ENCODE data around the gene EPHA4.

The EPHA4 gene

DNA sequence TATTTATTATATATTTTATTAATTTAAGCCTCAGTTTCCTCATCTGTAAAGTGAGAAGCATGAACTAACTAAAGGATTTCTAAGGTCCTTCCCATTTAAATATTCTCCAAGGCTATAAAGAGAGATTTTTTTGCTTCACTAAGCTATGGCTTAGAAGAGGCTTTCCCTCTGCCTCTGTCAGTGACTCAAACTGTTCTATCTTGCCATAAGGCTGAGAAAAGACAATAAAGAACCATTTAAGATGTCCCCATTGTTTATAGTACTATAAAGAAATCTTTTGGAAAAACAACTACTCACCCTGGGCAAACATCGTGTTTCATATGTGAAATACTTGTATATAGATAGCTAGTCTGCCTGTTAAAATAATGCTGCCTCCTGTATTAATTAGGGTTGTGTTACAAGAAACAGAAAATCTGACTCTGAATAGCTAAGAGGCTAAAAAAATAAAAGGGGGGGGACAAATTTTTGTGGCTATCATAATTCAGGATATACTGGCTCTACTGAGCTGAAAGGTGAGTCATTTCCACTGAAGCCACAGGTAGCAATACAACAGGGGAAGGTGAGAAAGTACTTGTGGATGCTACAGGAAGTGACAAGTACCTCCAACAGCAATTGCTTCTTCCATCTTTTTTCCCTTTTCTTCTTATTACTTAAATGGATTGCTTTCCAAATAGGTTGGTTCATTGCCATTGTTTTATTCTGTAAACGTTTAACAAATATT is 25.4 kb downstream of the EPHA4 start:
- in situ Hi-C loops (cut with HindIII; ENCODE audit: low sequenced_read_pairs) = no loop called here

DNA sequence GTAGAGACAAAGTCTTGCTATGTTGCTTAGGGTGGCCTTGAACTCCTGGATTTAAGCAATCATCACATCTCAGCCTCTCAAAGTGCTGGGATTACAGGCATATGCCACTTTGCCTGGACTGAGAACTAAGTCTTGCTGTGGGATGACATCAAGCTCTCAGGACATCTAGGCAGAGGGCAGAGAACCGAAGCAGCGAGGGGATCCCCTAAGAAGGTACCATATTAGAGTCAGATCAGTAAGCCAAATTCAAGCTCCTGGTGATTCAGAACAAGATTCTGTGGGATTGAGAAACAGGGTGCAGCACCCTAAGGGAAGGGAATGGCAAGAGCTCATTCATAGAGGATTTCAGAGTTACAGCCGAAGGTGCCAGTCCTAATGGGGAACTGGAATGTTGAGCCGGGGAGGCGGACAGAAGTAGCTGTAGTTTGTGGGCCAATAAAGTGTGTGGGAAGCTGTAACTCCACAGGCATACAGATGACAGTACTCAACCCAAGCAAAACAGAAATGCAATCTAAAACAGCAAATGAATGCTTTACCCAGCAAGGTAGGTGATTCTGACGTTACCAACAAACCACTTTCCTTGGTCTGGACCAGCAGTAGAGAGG is 30.9 kb downstream of the EPHA4 start:
- in situ Hi-C loops (cut with HindIII; ENCODE audit: low sequenced_read_pairs) = no loop called here

DNA sequence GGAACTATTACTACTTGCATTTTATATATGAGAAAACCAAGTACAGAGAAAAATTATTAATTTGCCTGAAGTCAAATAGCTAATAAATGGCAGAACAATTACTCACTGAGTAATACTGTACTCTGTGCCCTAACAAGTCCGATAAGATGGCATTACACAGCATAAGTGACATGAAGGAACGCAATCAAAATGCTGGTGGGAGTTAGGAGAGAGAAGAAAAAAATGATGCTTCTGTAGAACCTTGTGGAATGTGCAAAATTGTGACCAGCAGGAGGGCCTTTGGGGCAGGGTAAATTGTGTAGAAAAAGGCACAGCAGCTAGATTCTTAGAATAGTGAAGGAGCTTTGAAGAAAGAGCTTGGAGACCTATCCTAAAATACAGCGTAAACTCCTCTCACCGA is 32.9 kb downstream of the EPHA4 start:
- in situ Hi-C loops (cut with HindIII; ENCODE audit: low sequenced_read_pairs) = no loop called here

DNA sequence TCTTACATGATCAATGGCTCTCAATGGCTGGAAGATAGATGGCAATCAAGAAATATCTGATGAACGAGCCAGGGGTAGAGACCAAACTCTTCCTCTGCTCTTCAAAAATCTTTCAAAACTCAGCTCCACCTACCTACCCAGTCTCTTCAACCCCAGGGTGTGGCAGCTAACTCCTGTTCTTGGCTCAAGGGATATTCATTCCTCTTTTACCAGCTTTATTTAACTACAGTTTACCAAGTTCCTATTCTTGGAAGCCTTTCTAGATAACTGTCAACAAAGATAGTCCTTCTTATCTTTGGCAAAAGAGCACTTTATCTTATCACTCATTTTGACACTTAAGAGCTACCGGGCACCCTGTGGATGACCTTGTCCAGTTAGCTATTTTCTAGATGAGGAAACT is 36.3 kb downstream of the EPHA4 start:
- in situ Hi-C loops (cut with HindIII; ENCODE audit: low sequenced_read_pairs) = no loop called here

DNA sequence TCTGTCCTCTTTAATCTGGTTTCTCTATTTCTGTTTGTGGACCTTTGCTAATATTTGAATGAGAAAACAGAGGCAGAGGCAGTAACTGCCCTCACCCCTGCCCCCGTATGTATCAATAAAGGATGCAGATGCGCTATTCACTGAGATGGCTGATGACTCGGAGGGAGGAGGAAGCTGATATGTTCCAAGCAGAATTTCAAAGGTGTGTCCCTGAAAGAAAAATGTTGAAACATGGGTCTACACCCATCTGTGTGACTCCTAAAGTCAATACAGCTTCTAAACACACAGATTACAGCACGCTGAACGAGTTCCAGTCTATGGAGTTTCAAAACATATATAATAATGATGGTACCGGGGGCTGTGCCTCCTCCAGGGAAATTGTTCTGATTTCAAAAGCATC is 38.8 kb downstream of the EPHA4 start:
- in situ Hi-C loops (cut with HindIII; ENCODE audit: low sequenced_read_pairs) = no loop called here

DNA sequence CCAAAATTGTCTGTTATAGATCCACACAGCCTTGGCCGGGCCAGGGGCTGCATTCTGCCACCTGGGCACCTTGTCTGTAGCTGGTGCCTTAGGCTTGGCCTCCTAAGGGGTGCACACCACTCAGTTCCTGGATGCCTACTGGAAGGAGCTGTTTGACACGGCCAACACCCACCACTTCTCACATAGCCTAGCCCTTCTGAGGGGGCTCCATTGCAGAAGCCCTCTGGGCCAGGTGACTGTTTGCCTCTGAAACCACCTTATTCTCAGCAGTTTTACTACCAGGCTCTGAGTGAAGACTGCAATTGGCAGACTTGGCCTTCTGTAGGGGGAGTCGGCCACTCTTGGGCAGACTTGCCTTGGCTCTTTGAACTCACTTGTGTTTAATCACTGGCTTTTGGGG is 39.5 kb downstream of the EPHA4 start:
- in situ Hi-C loops (cut with HindIII; ENCODE audit: low sequenced_read_pairs) = no loop called here

DNA sequence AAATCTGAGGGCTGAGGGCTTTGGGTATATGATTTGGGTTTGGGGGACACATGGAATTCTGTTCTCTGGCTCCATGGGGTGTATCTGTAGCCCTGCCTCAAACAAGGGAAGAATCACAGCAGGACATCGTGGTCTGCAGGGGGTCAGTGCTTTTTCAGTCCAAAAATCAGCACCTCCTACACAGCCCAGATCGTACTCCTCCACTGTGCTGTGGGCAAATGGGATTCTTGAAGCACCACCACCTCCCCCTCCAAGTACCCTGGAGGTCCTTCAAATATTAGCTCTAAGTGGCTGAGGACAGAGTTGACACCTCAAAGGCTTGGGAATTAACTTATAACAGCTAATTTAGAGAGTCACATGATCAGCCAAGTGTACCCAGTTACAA is 41.5 kb downstream of the EPHA4 start:
- in situ Hi-C loops (cut with HindIII; ENCODE audit: low sequenced_read_pairs) = no loop called here

DNA sequence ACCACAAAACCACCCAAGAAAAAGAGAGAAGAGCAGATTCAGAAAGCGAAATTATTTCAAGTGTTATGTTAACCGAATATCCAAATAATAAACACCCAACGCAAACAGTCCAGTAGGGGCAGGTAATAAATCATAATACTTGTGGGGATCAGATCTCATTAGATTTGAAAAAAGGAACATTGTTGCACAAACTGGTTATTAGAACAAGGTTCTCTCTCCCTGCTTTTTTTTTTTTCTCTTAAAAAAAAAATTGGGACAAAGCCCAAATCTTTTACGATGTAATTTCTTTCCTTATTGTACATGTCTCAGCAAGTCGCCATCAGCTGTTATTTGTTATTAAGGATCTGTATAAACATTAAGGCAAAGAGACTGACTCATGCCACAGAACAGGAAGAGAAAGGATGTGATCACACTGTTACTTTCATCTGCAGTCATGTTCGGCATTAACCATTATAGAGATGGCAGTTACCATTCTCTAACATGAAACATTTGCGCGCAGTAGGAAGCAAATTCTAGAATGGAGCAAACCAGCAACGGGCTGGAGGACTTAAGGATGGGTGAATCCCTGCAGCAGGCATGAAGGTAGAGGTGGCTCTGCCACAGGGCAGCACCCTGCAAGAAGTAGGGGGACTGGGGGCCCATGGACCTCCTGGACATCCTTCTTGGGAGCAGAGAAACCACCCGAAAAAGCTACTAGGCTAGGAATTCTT is 42.0 kb downstream of the EPHA4 start:
- in situ Hi-C loops (cut with HindIII; ENCODE audit: low sequenced_read_pairs) = no loop called here

DNA sequence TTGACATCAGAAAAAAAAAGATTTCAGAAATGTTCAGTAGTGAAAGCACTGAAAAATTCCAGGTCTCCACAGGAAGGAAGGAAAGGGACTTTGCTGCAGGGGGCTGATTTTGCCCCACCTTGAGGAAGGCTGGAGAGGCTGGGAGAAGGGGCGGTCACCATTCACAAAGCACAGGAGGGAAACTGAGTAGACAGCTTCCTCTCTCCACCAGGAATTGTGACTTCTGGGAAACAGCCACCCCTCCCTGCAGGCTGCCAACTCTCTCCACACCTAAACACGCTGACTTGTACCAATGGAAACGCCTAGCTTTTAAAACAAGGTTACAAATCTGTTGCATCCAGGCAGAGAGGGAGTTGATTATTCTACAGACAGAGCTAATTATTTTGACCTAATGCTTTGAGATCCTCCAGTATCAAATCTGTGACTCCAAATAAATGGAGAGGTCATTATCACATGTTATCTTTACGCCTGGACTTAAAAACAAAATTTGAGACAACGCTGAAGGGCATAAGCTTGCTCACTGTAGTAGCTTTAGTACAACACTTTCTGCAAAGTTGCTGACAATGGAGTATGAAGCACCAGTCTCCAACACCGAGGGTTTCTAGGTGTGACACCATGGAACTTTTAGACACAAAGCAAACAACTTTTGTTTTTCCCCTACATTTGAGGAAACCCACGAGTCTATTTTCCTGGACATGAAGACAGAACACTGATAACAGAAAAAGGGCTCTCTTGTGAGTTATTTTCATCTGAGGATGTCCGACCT is 42.7 kb downstream of the EPHA4 start:
- in situ Hi-C loops (cut with HindIII; ENCODE audit: low sequenced_read_pairs) = no loop called here

DNA sequence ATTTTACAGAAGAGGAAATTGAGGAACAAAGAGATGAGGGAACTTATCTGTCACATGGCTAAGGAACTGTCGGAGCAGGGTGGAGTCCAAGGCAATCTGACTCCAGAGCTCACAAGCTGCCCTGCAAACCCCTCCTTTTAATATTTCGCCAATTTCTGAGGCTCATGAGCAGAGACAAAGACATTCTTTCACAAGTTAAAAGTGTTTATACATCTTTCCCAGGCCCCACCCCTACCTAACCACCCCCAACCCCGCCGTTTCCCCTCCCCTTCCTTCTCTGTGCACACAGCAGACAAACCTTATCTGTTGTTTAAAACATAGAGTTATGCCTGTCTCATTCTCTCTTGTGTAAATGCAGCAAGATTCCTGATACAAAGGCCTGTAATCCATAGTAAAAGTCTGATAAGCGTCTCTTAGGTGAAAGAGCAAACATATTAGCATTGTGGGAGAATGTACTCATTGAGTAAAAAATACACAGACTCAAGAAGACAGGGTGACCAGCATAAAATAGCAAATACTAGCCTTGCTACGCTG is 44.3 kb downstream of the EPHA4 start:
- in situ Hi-C loops (cut with HindIII; ENCODE audit: low sequenced_read_pairs) = no loop called here

DNA sequence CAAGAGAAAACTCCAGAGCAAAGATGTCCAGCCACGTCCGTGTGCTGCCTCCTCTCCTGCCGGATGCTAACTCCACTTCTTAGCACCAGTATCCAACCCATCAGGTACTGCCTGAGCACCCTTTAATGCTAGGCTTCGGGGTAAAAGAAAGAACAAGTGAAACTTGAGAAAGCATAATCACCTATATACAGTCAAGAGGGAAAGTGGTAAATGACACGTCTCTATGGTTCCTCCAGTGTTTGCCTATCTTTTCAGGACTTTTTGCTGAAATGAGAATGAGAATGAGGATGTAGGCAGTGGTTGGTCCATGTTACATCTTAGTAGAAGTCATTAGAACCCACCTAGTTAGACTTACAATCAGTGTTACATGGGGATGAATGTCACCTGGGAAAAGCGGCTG is 47.9 kb downstream of the EPHA4 start:
- in situ Hi-C loops (cut with HindIII; ENCODE audit: low sequenced_read_pairs) = no loop called here

DNA sequence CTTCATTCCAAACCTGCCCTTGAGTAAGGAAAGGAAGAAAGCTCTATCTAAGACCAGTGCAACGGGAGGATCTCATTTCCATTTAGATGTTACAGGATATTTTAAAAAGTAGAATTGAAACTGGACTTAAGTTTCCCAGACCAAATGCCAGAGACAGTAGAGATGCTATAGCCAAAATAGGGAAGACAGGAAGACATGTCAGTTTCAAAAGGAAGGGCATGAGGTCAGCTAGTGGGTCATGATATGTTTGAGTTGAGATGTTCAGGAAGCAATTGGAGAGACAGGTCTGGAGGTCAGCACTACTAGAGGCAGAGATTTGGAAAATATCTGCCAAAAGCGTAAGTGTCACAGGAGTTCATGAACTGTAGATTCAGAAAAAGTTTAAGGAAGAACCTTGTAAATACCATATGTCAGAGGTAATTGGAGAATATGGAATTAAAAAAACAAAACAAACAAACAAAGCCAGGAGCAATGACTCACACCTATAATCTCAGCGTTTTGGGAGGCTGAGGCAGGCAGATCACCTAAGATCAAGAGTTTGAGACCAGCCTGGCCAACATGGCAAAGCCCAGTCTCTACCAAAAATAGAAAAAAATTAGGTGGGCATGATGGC is 50.8 kb downstream of the EPHA4 start:
- in situ Hi-C loops (cut with HindIII; ENCODE audit: low sequenced_read_pairs) = no loop called here

DNA sequence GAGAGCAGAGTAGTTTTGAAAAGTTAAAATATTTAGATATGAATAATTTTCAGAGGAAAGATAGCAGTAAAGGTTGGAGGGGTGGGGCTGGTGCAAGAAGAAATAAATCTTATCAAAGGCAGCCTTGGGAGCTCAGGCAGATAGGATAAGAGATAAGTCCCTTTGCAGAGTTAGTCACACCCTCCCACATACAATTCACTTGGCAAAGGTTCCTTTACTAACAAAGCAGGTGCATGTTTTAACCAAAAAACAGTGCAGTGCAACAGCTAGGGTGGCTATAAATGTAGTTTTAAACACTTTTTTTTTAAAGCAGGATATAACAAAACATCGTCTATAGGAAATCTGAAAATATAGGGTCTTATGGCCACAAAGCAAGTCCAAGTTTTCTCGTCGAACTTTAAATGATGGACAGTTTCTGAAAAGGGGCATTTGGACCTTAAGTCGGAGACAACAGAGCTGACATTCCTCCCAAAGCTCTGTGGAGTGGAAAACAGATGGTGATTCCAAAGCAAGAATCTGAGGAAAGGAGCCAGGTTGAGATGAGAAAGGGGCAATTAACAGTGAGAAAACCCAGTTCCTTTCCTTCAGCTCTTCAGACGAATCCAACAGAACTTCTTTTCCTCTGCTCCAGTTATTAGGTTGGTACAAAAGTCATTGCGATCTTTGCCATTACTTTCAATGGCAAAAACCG is 53.0 kb downstream of the EPHA4 start:
- in situ Hi-C loops (cut with HindIII; ENCODE audit: low sequenced_read_pairs) = no loop called here

DNA sequence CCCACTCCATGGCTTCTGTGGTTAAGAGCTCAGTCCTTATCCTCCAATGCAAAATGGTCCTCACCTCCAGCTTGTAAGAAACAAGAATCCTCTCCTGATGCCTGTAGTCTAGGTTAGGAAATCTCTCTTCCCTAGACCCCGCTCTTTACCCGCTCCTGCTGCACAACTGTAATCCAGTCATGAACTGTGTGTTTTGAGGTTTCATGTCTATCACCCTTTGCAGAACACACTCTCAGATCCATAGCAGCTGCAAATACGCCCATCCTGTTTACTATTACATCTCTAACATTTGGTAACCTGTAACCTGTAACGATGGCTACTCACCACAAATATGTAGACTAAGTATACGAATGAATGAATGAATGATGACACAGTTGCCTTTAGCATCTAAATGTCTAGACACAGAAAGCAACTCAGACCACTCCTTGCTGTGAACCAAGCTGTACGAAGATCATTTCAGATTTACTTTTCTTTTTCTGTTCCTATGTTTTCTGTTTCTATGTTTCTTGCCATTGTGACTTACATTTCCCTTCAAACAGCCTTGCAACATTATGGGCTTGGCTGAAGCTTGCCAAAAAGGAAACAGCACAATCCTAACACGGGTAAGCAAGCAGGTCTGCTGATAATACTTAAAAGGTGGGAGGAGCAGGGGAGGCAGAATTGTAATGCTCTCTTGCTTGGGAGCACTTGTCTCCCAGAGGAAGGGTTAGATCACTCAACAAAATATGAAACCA is 53.7 kb downstream of the EPHA4 start:
- in situ Hi-C loops (cut with HindIII; ENCODE audit: low sequenced_read_pairs) = no loop called here

DNA sequence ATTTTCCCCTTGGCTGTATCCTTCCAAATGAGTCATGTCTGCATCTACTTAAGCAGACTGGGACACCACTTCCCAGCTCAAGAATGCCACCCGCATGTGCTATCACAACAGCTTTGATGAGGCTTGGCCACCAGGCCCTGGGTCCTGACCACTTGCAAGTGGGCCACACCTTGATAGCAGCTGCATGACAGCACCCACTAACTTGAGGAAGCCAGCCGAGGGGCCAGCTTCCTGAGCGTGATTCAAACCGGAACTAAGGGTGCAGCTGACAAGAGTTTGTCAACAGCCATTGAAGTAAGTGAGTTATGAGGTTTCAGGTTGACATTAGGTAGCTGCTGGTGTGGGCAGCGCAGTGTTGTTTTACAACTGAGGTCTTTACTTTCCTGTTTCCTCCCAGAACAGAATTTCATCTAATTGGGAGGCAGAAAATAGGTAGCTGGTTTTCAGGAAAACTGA is 54.4 kb downstream of the EPHA4 start:
- in situ Hi-C loops (cut with HindIII; ENCODE audit: low sequenced_read_pairs) = no loop called here

DNA sequence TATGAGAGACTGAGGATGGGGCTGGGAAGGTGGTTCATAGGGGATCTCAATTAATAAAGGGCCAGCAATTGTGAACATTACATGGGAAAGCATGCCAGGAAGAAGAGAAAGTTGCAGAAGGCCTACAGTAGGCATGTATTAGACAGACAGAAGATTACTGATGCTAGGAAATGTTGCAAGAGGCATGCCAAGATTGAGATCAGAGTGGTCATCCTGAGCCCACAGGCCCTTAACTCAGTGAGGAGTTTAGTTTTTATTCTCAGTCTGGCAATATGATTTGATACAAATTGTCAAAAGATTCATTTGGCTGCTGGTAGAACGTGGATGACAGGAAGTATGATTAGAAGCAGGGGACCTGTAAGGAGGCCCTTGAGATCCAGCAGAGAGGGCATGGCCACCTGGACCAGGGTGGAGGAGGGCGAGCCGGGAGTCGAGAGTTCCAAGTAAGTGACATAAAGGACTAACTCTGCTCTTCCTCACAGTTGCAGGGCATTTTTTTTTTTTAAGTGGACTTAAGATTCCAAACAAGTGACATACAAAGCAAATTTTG is 54.9 kb downstream of the EPHA4 start:
- in situ Hi-C loops (cut with HindIII; ENCODE audit: low sequenced_read_pairs) = no loop called here

DNA sequence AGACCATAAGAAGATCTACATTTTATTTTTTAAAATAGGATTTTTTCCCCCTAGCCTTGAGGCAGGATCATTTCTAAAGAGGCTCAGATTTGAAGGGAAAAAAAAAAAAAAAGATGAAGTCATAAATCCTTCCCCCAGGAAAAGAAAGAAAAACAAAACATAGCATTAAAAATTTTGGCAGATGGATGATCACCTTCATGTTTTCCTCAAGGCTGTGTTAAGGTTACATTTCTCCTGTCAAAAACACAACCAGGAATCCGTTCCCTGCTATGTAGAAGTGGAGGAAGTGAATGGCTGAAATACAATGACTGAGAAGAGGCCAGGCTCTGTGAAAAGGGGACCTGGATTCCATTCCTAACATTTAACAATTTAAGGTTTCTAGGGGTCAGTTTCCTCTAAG is 56.2 kb downstream of the EPHA4 start:
- in situ Hi-C loops (cut with HindIII; ENCODE audit: low sequenced_read_pairs) = no loop called here

DNA sequence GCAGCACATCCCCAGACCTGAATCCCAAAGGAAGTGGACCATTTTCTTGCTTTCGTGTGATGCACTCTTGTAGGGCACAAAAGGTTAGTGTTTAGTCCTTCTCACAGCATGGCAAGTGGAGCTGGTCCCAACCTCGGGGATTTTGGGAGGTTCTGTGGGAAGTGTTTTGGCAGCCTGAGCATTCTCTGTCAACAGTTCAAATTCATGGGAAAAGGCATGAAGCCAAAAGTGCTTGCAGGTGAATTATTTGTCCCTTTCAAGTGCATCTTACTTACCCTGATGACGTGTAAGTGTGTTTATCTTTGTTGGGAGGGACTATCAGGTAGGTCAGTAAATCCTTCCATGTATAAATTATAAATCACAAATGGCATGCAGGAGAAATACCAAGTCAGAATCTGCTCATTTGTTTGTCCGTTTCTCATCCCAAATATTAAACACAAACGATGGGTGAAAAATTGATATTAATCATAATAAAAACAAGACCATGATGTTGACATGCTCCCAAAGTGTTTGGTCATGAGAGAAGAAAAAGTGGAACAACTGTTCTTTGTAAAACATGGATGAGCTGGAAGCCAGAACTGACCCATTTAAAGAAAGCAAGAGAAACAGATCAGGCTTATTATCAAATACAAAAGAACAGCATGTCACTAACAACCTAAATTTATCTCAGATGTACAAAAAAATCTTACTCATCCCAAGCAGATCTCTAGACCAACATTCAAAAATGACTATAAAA is 57.6 kb downstream of the EPHA4 start:
- in situ Hi-C loops (cut with HindIII; ENCODE audit: low sequenced_read_pairs) = no loop called here

DNA sequence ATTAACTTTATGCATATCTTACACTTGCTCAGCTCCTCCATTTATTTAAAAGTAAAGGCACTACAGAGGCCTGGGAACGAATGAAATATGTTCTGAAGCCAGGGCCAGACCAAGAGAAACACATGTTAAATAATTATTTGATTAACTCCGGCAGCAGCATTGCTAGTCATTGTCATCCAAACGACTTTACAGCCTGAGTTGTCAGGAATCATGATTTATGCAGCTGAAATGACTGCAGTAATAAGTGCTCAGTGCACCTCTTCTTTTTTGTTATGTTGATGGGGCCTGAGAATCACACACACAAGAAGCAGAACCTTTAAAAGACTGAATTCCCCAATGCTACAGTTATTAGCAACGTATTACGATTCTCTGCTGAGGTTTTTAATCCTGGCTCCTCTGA is 58.9 kb downstream of the EPHA4 start:
- in situ Hi-C loops (cut with HindIII; ENCODE audit: low sequenced_read_pairs) = no loop called here
